SK-N-SH (cell line): ENCODE results near the gene MGST2.

Source experiments
- CTCF ChIP-seq: fragments of 200-600 bp; sonication (generic); IDR thresholded peaks from 2 replicates; pipeline ENCODE4 v1.6.1; 2017; ENCODE audit warnings: antibody characterized with exemption, mild to moderate bottlenecking, moderate library complexity
- POLR2AphosphoS5 ChIP-seq: IDR thresholded peaks from 2 replicates; pipeline ENCODE4 v1.6.1; 2012; ENCODE audit warnings: low read depth, low read length

GRCh38 chr4:139665079-139665689 is 435 bp upstream of the MGST2 start:
- TF ChIP-seq POLR2AphosphoS5 (no peak), CTCF (no peak)
